Vagina (tissue), 2 donors: ENCODE results near the gene LSM12. TPM values are rescaled to one million over a fixed set of nuclear protein-coding genes. Genes with fewer than 3 reads are reported as not detected.

ENCODE experiments used
- DNase-seq, 2 donors: peaks; one replicate each; pipeline ENCODE4 v3.0.0-alpha.2; 2017; ENCODE audit errors: extremely low spot score in 2 of 2
- H3K27ac ChIP-seq: fragments of 200-600 bp; sonication (generic); one replicate; pipeline ENCODE4 v1.5.1; 2019
- H3K27me3 ChIP-seq: fragments of 200-600 bp; sonication (generic); one replicate; pipeline ENCODE4 v1.5.1; 2019
- H3K36me3 ChIP-seq, 2 donors: fragments of 200-600 bp; sonication (generic); one replicate each; pipeline ENCODE4 v1.5.1; 2017 to 2019
- H3K4me1 ChIP-seq: fragments of 200-600 bp; sonication (generic); one replicate; pipeline ENCODE4 v1.5.1; 2019
- H3K4me3 ChIP-seq, 2 donors: fragments of 200-600 bp; sonication (generic); 1 replicate in 1 of 2; 2 replicates in 1 of 2; pipeline ENCODE4 v1.5.1; 2016 to 2019
- H3K9me3 ChIP-seq: fragments of 200-600 bp; sonication (generic); one replicate; pipeline ENCODE4 v1.5.1; 2019
- CTCF ChIP-seq, 3 experiments: fragments of 450-650 bp in 2 of 3; fragments of 200-600 bp in 1 of 3; sonication (generic) in 1 of 3; IDR thresholded peaks; one replicate each; pipeline ENCODE4 v1.5.1; 2017 to 2019; ENCODE audit warnings: antibody characterized with exemption in 3 of 3, mild to moderate bottlenecking in 2 of 3, moderate library complexity in 2 of 3
- POLR2A ChIP-seq, 2 donors: fragments of 450-650 bp; IDR thresholded peaks; one replicate each; pipeline ENCODE4 v1.6.1; 2017; ENCODE audit warnings: antibody characterized with exemption in 2 of 2, mild to moderate bottlenecking in 2 of 2, moderate library complexity in 2 of 2
- POLR2AphosphoS5 ChIP-seq, 2 donors: sonication (generic); formaldehyde crosslinking; IDR thresholded peaks; one replicate each; pipeline ENCODE4 v1.9.0; 2017; ENCODE audit warnings: antibody characterized with exemption in 2 of 2, mild to moderate bottlenecking in 2 of 2, low read depth in 1 of 2; ENCODE audit not compliant: insufficient read depth in 1 of 2
- intact Hi-C: fragments of 100-400 bp; cut with DNase I; formaldehyde crosslinking; loops from one replicate; pipeline ENCODE4 v1.15.1; 2023
- total RNA-seq: library from RNA; depleted of rRNA; stranded (reverse); fragments of >200 nt; gene quantifications from one replicate; pipeline ENCODE4 v1.2.3, GENCODE V29; 2016

Gene LSM12
- total RNA-seq, 1 donor from 2014 or later: 27.3 TPM

- Histone ChIP-seq H3K4me1 (peaks cover 40% of the 10 kb centered on the region), H3K4me3 (peak overlapping the region; percentile 55 to 79), H3K27me3 (no peaks in the 10 kb centered on the region), H3K27ac (peak overlapping the region; percentile 77), H3K9me3 (no peaks in the 10 kb centered on the region), H3K36me3 (peaks cover 0 to 2% of the 10 kb centered on the region in 2 donors)
- TF ChIP-seq CTCF (IDR thresholded peaks at IDR 0.05): no peak
- no peak for TF ChIP-seq POLR2AphosphoS5 (IDR thresholded peaks at IDR 0.05; ENCODE audit: insufficient read depth in 1 of 2, low read depth in 1 of 2)
- DNase-seq: no peak
- intact Hi-C loops: loop anchor here (5.0 kb wide), 1 partner anchor 52 kb away; the partner anchor contains the start of gene HDAC5
Observed at GRCh38 chr17:44069974-44070454, 3.5 kb upstream of the LSM12 start.

GRCh38 chr17:44067545-44067940 lies 1.1 kb upstream of the LSM12 start:
- DNase-seq: no peak
- H3K27me3 ChIP-seq: no peaks in the 10 kb centered on the region
- H3K27ac ChIP-seq: peak overlapping the region; percentile 96
- peaks cover 46% of the 10 kb centered on the region for H3K4me1 ChIP-seq
- intact Hi-C loops: loop anchor here (5.0 kb wide), 1 partner anchor 55 kb away; the partner anchor contains the start of gene HDAC5
- H3K4me3 ChIP-seq: no peak overlapping the region
- no peaks in the 10 kb centered on the region for H3K9me3 ChIP-seq
- peaks cover 0 to 5% of the 10 kb centered on the region in 2 donors for H3K36me3 ChIP-seq
- TF ChIP-seq CTCF (IDR thresholded peaks at IDR 0.05) (no peak), POLR2A (IDR thresholded peaks at IDR 0.05) (no peak), POLR2AphosphoS5 (IDR thresholded peaks at IDR 0.05; ENCODE audit: insufficient read depth in 1 of 2, low read depth in 1 of 2) (no peak)

GRCh38 chr17:44065668-44066203 lies 735 bp downstream of the LSM12 start:
- TF ChIP-seq CTCF (IDR thresholded peaks at IDR 0.05): no peak
- no peaks in the 10 kb centered on the region for H3K9me3 ChIP-seq
- H3K4me3 ChIP-seq: peak overlapping the region; percentile 77 to 80
- H3K27me3 ChIP-seq: no peaks in the 10 kb centered on the region
- intact Hi-C loops: loop anchor here (5.0 kb wide), 1 partner anchor 57 kb away; the partner anchor contains the start of gene HDAC5
- peak overlapping the region; percentile 96 for H3K27ac ChIP-seq
- H3K36me3 ChIP-seq: peaks cover 0 to 10% of the 10 kb centered on the region in 2 donors
- DNase-seq: no peak
- peaks cover 38% of the 10 kb centered on the region for H3K4me1 ChIP-seq

- H3K4me3 ChIP-seq: no peak overlapping the region
- H3K27me3 ChIP-seq: no peaks in the 10 kb centered on the region
- TF ChIP-seq POLR2AphosphoS5 (IDR thresholded peaks at IDR 0.05; ENCODE audit: insufficient read depth in 1 of 2, low read depth in 1 of 2) (no peak), CTCF (IDR thresholded peaks at IDR 0.05) (no peak), POLR2A (IDR thresholded peaks at IDR 0.05) (no peak)
- peaks cover 0 to 10% of the 10 kb centered on the region in 2 donors for H3K36me3 ChIP-seq
- DNase-seq: no peak
- no peak overlapping the region for H3K27ac ChIP-seq
- peaks cover 31% of the 10 kb centered on the region for H3K4me1 ChIP-seq
- intact Hi-C loops: no loop called here
- no peaks in the 10 kb centered on the region for H3K9me3 ChIP-seq
Observed at GRCh38 chr17:44063704-44064639, 2.5 kb downstream of the LSM12 start.
